Endothelial cell of umbilical vein (primary cell): ENCODE data around the gene RAD51B. TPM values are rescaled to one million over a fixed set of nuclear protein-coding genes. Genes with fewer than 3 reads are reported as not detected.

Experiments used
- BruUV-seq: library from RNA; stranded (reverse); fragments of 400-500 nt; replicated peaks from 2 replicates; lab custom pipeline; 2021; lab: Mats Ljungman, UMichigan
- CTCF ChIA-PET: fragments of 300-600, 350-600 bp; sonication (Branson Sonifier 250); formaldehyde crosslinking; loops from one replicate; lab custom pipeline; 2021; ENCODE audit warnings: antibody characterized with exemption, inconsistent platforms; lab: Charles Lee
- POLR2A ChIA-PET: fragments of 300-600, 350-600 bp; sonication (Branson Sonifier 250); formaldehyde crosslinking; loops from one replicate; lab custom pipeline; 2021; ENCODE audit warnings: antibody characterized with exemption, inconsistent platforms; lab: Charles Lee
- DNase-seq: peaks from one replicate; pipeline ENCODE4 v3.0.0-alpha.2; 2011; ENCODE audit warnings: low read depth, low spot score
- FAIRE-seq: peaks from 2 replicates; lab custom pipeline; 2011; peaks lifted over from hg19 to GRCh38; lab: Jason Lieb, UNC
- H2AFZ ChIP-seq: 2 replicates; pipeline ENCODE4 v1.6.0; 2012; ENCODE audit warnings: low read depth, low read length, control low read depth, inconsistent platforms
- H3K27ac ChIP-seq: 2 replicates; pipeline ENCODE4 v1.5.1; 2011; ENCODE audit warnings: low read depth, mild to moderate bottlenecking, control low read depth, low read length, moderate library complexity; ENCODE audit not compliant: insufficient read depth
- H3K27me3 ChIP-seq, 2 experiments: 2 replicates each; pipeline versions ENCODE4 v1.6.0 to v1.6.1; 2011; ENCODE audit warnings: low read length in 2 of 2, mixed read lengths in 1 of 2; ENCODE audit not compliant: control insufficient read depth in 2 of 2, insufficient read depth in 2 of 2
- H3K36me3 ChIP-seq, 2 experiments: 2 replicates in 1 of 2; 3 replicates in 1 of 2; pipeline ENCODE4 v1.5.1; 2011; ENCODE audit warnings: low read length in 2 of 2, mild to moderate bottlenecking in 1 of 2, moderate library complexity in 1 of 2; ENCODE audit not compliant: control insufficient read depth in 2 of 2, insufficient read depth in 2 of 2; ENCODE audit errors: extremely low read depth in 1 of 2
- H3K4me1 ChIP-seq: 3 replicates; pipeline ENCODE4 v1.5.1; 2011; ENCODE audit warnings: mild to moderate bottlenecking, low read length; ENCODE audit not compliant: control insufficient read depth, insufficient read depth; ENCODE audit errors: extremely low read depth
- H3K4me2 ChIP-seq: 2 replicates; pipeline ENCODE4 v1.6.1; 2011; ENCODE audit warnings: low read length, control low read depth, mixed read lengths; ENCODE audit not compliant: insufficient read depth
- H3K4me3 ChIP-seq, 3 experiments: fragments of 200-600 bp in 1 of 3; sonication (generic), shearing (Covaris generic) in 1 of 3; replicated peaks in 1 of 3; 2 replicates each; pipeline ENCODE4 v1.5.1; 2011 to 2016; ENCODE audit warnings: control low read depth in 3 of 3, low read length in 3 of 3, mild to moderate bottlenecking in 2 of 3, inconsistent platforms in 1 of 3, low read depth in 1 of 3, moderate library complexity in 1 of 3; ENCODE audit not compliant: insufficient read depth in 1 of 3
- H3K79me2 ChIP-seq: 2 replicates; pipeline ENCODE4 v1.6.0; 2012; ENCODE audit warnings: low read length, inconsistent platforms; ENCODE audit not compliant: control insufficient read depth, insufficient read depth
- H3K9ac ChIP-seq: replicated peaks from 2 replicates; pipeline ENCODE3; 2011; ENCODE audit warnings: low read length, control low read depth; ENCODE audit not compliant: insufficient read depth; ENCODE audit errors: extremely low read depth
- H3K9me1 ChIP-seq: replicated peaks from 3 replicates; pipeline ENCODE4 v1.6.0; 2011; ENCODE audit warnings: mild to moderate bottlenecking, low read length; ENCODE audit not compliant: control insufficient read depth, insufficient read depth; ENCODE audit errors: extremely low read depth
- H3K9me3 ChIP-seq: replicated peaks from 2 replicates; pipeline ENCODE4 v1.5.1; 2012; ENCODE audit warnings: low read length, inconsistent platforms; ENCODE audit not compliant: control insufficient read depth, insufficient read depth
- H4K20me1 ChIP-seq: replicated peaks from 2 replicates; pipeline ENCODE3; 2011; ENCODE audit warnings: mild to moderate bottlenecking, low read length; ENCODE audit not compliant: control insufficient read depth, insufficient read depth; ENCODE audit errors: extremely low read depth
- CTCF ChIP-seq, 2 donors: IDR thresholded peaks; 1 replicate in 1 of 2; 2 replicates in 1 of 2; pipeline ENCODE4 v1.5.1; 2011; ENCODE audit warnings: low read length in 2 of 2, mild to moderate bottlenecking in 2 of 2, moderate library complexity in 2 of 2, control low read depth in 1 of 2, inconsistent platforms in 1 of 2, low read depth in 1 of 2; ENCODE audit not compliant: insufficient read depth in 1 of 2; ENCODE audit errors: extremely low read depth in 1 of 2
- EZH2 ChIP-seq: IDR thresholded peaks from 2 replicates; pipeline ENCODE4 v1.6.1; 2012; ENCODE audit warnings: borderline replicate concordance, low read depth, mild to moderate bottlenecking, moderate library complexity, low read length, inconsistent platforms; ENCODE audit not compliant: severe bottlenecking
- FOS ChIP-seq: IDR thresholded peaks from 2 replicates; pipeline ENCODE4 v1.6.1; 2011; ENCODE audit warnings: mild to moderate bottlenecking, low read length, moderate library complexity, borderline replicate concordance; ENCODE audit not compliant: insufficient read depth
- GATA2 ChIP-seq: IDR thresholded peaks from 2 replicates; pipeline ENCODE4 v1.7.0; 2011; ENCODE audit warnings: low read depth, mild to moderate bottlenecking, moderate library complexity, mixed read lengths, low read length; ENCODE audit not compliant: insufficient read length, insufficient read depth
- JUN ChIP-seq: IDR thresholded peaks from 2 replicates; pipeline ENCODE4 v1.6.1; 2011; ENCODE audit warnings: borderline replicate concordance, low read depth; ENCODE audit not compliant: insufficient read length, insufficient read depth
- MYC ChIP-seq: IDR thresholded peaks from one replicate; pipeline ENCODE4 v1.6.1; 2011; ENCODE audit warnings: mild to moderate bottlenecking, low read depth, low read length
- POLR2A ChIP-seq: IDR thresholded peaks from 2 replicates; pipeline ENCODE4 v1.6.1; 2012; ENCODE audit warnings: low read depth, mild to moderate bottlenecking, control low read depth, low read length
- POLR2AphosphoS5 ChIP-seq: IDR thresholded peaks from 2 replicates; pipeline ENCODE4 v1.6.1; 2012; ENCODE audit warnings: low read depth, mild to moderate bottlenecking, control low read depth, low read length, moderate library complexity; ENCODE audit not compliant: insufficient read depth
- dilution Hi-C: fragments of 300-500 bp; cut with MboI; formaldehyde crosslinking; loops from one replicate; pipeline ENCODE4 v1.15.0; 2019; ENCODE audit warnings: low sequenced_read_pairs; ENCODE audit not compliant: extremely low pct_ligation_motif_present
- intact Hi-C: fragments of 100-400 bp; cut with micrococcal nuclease; formaldehyde crosslinking; loops from one replicate; pipeline ENCODE4 v1.10.0; 2022
- polyA plus RNA-seq, 4 experiments: library from polyadenylated mRNA; depleted of rRNA in 3 of 4; stranded (reverse) in 3 of 4; unstranded in 1 of 4; fragments of >200 nt; gene quantifications; 2 replicates each; pipeline versions ENCODE4 v1.2.1 to v1.2.3, GENCODE V29; 2011 to 2012; ENCODE audit warnings: missing spikeins in 1 of 4
- total RNA-seq: library from RNA; stranded (reverse); gene quantifications from 2 replicates; pipeline ENCODE4 v1.2.3, GENCODE V29; 2021
- TF ChIP-seq, protein P1 (sequence below): IDR thresholded peaks from 2 replicates; pipeline ENCODE4 v1.6.1; 2011; ENCODE audit not compliant: insufficient read depth, insufficient read length

The RAD51B gene
- total and polyA plus RNA-seq, 2 donors (not counting 3 experiments of a cell fraction or from before 2014, with no cell fraction given): 3.9 to 19.0 TPM

GRCh38 chr14:68744613-68745012 lies 925.0 kb downstream of the RAD51B start:
- intact Hi-C loops (no loop called here), dilution Hi-C loops (no loop called here)
- Histone ChIP-seq H3K79me2 (no peaks in the 10 kb centered on the region), H3K27me3 (no peaks in the 10 kb centered on the region), H3K4me3 (no peak overlapping the region), H3K9me1 (no peaks in the 10 kb centered on the region), H3K36me3 (no peaks in the 10 kb centered on the region), H3K4me1 (no peaks in the 10 kb centered on the region), H3K9ac (no peak overlapping the region), H4K20me1 (no peaks in the 10 kb centered on the region), H2AFZ (no peak overlapping the region), H3K27ac (no peak overlapping the region), H3K4me2 (no peak overlapping the region), H3K9me3 (no peaks in the 10 kb centered on the region)
- no peak for TF ChIP-seq POLR2AphosphoS5
- TF ChIP-seq, protein P1, sequence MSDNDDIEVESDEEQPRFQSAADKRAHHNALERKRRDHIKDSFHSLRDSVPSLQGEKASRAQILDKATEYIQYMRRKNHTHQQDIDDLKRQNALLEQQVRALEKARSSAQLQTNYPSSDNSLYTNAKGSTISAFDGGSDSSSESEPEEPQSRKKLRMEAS: no peak
- TF ChIP-seq POLR2A: no peak
- no peak for TF ChIP-seq JUN
- no peak for TF ChIP-seq MYC
- TF ChIP-seq FOS: no peak
- TF ChIP-seq GATA2: no peak
- no peak for TF ChIP-seq CTCF (IDR thresholded peaks at IDR 0.05; ENCODE audit: extremely low read depth in 1 of 2, insufficient read depth in 1 of 2, low read depth in 1 of 2, low read length in 2 of 2)
- no peak for TF ChIP-seq EZH2
- no peak for DNase-seq
- FAIRE-seq: no peak
- ChIA-PET CTCF (interaction anchor here (1.0 to 1.4 kb wide), 4 partner anchors 9 to 99 kb away, joined by 3 to 4 read pairs (median 3); no protein-coding TSS in a partner anchor), POLR2A (no interaction called here)
- BruUV-seq: no TSS peak
